ENCODE results near the gene CKMT2.

CKMT2 gene

DNA sequence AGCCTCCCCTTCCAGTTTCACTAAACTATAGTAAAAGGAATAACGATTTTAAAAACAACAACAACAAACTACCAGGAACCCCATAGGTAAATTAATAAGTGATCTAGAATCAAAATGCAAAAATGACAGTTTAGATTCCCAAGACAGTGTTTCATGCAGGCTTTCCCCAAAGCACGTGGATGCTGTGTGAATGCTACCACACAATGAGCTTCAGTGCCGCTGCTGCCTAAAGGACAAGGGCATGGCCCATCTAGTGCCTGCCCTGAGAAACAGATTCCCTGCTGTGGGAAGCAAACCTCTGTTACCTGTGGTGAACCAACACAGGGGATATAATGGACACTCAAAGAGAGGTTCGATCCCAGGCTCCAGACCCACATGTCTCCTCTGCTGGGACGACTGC is 23.7 kb upstream of the CKMT2 start:
- Histone ChIP-seq H3K27me3 (ENCODE audit: insufficient read depth, low read length, poor library complexity) (no peaks in the 10 kb centered on the region), H4K5ac (ENCODE audit: low read length) (no peak overlapping the region), H3K79me1 (ENCODE audit: low read length) (no peaks in the 10 kb centered on the region), H3K4me3 (ENCODE audit: low read length) (no peak overlapping the region), H3K4me1 (ENCODE audit: control insufficient read depth, low read depth, low read length) (no peaks in the 10 kb centered on the region), H3K79me2 (ENCODE audit: control insufficient read depth, insufficient read depth, low read length) (no peaks in the 10 kb centered on the region), H2BK15ac (replicated peaks; ENCODE audit: low read depth) (no peak overlapping the region), H3K56ac (ENCODE audit: low read length) (no peak overlapping the region), H2AK5ac (ENCODE audit: low read length) (no peak overlapping the region), H4K8ac (ENCODE audit: low read depth, low read length) (no peak overlapping the region), H3K23ac (ENCODE audit: low read length) (no peak overlapping the region), H3K27ac (ENCODE audit: low read depth, low read length) (no peak overlapping the region), H3K4me2 (ENCODE audit: low read length) (no peak overlapping the region), H2BK120ac (ENCODE audit: low read depth, low read length) (no peak overlapping the region), H3K36me3 (ENCODE audit: control insufficient read depth, insufficient read depth, low read length) (no peaks in the 10 kb centered on the region), H3K9ac (ENCODE audit: low read length) (no peak overlapping the region), H3K4ac (ENCODE audit: low read depth, low read length) (no peak overlapping the region), H2BK5ac (ENCODE audit: low read length) (no peak overlapping the region), H3K18ac (ENCODE audit: low read length) (no peak overlapping the region)
- DNase-seq = no peak
- WGBS (ENCODE audit: extremely low coverage, insufficient coverage, low lambda C conversion rate) = no CpG with 5 or more reads among the region's 5 CpGs

DNA sequence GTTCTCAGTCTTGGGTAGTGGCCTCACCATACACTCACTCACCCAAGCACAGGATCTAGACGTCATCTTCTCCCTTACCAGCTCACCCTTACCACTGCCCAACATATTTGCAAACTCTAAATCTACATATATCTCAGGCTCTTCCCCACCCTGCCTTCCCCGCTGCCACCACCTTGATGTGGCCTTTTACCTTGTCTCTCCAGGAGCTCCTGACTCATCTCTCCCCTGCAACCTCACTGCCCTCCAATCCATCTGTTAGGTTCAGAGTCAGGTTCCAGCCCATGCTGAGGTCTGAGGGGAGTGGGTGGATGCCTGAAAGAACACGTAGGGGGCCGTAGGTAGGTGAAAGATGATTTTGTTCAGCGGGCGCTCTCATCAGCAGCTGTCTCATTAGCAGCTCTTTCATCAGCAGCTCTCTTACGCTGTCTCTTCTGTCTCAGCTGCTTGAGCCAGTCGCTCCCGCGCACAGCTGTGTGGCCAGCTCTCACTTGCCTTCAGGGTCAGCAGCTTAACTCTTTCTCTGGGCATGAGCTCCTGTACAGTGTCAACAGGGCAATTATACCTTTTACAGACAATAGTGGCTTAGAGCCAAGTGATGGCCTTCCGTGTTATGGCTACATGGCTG is 23.1 kb upstream of the CKMT2 start:
- no peak overlapping the region for H3K4me3 ChIP-seq (ENCODE audit: low read length)
- no peaks in the 10 kb centered on the region for H3K79me2 ChIP-seq (ENCODE audit: control insufficient read depth, insufficient read depth, low read length)
- no peak for DNase-seq
- no peak overlapping the region for H3K4me2 ChIP-seq (ENCODE audit: low read length)
- no peak overlapping the region for H3K18ac ChIP-seq (ENCODE audit: low read length)
- no peaks in the 10 kb centered on the region for H3K4me1 ChIP-seq (ENCODE audit: control insufficient read depth, low read depth, low read length)
- H2BK5ac ChIP-seq (ENCODE audit: low read length) = no peak overlapping the region
- H2BK15ac ChIP-seq (replicated peaks; ENCODE audit: low read depth) = no peak overlapping the region
- no peak overlapping the region for H3K23ac ChIP-seq (ENCODE audit: low read length)
- H3K9ac ChIP-seq (ENCODE audit: low read length) = no peak overlapping the region
- H3K79me1 ChIP-seq (ENCODE audit: low read length) = no peaks in the 10 kb centered on the region
- no peak overlapping the region for H3K27ac ChIP-seq (ENCODE audit: low read depth, low read length)
- H3K56ac ChIP-seq (ENCODE audit: low read length) = no peak overlapping the region
- no peaks in the 10 kb centered on the region for H3K36me3 ChIP-seq (ENCODE audit: control insufficient read depth, insufficient read depth, low read length)
- H3K4ac ChIP-seq (ENCODE audit: low read depth, low read length) = no peak overlapping the region
- no peak overlapping the region for H2BK120ac ChIP-seq (ENCODE audit: low read depth, low read length)
- H4K8ac ChIP-seq (ENCODE audit: low read depth, low read length) = no peak overlapping the region
- H4K5ac ChIP-seq (ENCODE audit: low read length) = no peak overlapping the region
- no peaks in the 10 kb centered on the region for H3K27me3 ChIP-seq (ENCODE audit: insufficient read depth, low read length, poor library complexity)
- WGBS (ENCODE audit: extremely low coverage, insufficient coverage, low lambda C conversion rate) = no CpG with 5 or more reads among the region's 11 CpGs
- H2AK5ac ChIP-seq (ENCODE audit: low read length) = no peak overlapping the region

DNA sequence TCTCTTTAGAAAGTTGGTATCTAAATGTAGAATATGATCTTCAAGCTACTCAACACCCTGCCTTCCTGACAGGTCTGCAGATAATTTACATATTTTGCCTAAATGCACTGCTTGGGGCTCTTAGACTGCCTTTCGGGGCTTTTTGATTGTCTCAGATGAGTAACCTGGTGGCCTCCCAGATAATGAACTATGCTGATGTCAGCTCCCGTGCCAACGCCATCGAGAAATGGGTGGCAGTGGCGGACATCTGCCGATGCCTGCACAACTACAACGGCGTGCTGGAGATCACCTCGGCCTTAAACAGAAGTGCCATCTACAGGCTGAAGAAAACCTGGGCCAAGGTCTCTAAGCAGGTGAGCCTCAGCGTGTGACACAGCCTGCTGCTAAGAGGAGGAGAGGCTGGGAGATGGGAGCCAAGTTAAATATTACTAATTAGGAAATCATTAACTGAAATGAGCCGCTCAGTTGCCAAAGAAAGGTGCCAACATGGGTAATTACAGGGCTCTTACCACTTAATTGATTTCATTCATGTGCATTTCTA is 20.8 kb upstream of the CKMT2 start:
- Histone ChIP-seq H3K4me1 (ENCODE audit: control insufficient read depth, low read depth, low read length) (no peaks in the 10 kb centered on the region), H4K5ac (ENCODE audit: low read length) (no peak overlapping the region), H2AK5ac (ENCODE audit: low read length) (no peak overlapping the region), H2BK15ac (replicated peaks; ENCODE audit: low read depth) (no peak overlapping the region), H3K79me1 (ENCODE audit: low read length) (no peaks in the 10 kb centered on the region), H3K4me2 (ENCODE audit: low read length) (no peak overlapping the region), H3K4ac (ENCODE audit: low read depth, low read length) (no peak overlapping the region), H4K8ac (ENCODE audit: low read depth, low read length) (no peak overlapping the region), H3K27me3 (ENCODE audit: insufficient read depth, low read length, poor library complexity) (no peaks in the 10 kb centered on the region), H3K9ac (ENCODE audit: low read length) (no peak overlapping the region), H3K56ac (ENCODE audit: low read length) (no peak overlapping the region), H3K4me3 (ENCODE audit: low read length) (no peak overlapping the region), H2BK120ac (ENCODE audit: low read depth, low read length) (no peak overlapping the region), H3K18ac (ENCODE audit: low read length) (no peak overlapping the region), H3K23ac (ENCODE audit: low read length) (no peak overlapping the region), H3K79me2 (ENCODE audit: control insufficient read depth, insufficient read depth, low read length) (no peaks in the 10 kb centered on the region), H3K27ac (ENCODE audit: low read depth, low read length) (no peak overlapping the region), H3K36me3 (ENCODE audit: control insufficient read depth, insufficient read depth, low read length) (no peaks in the 10 kb centered on the region), H2BK5ac (ENCODE audit: low read length) (no peak overlapping the region)
- no peak for DNase-seq
- no CpG with 5 or more reads among the region's 11 CpGs for WGBS (ENCODE audit: extremely low coverage, insufficient coverage, low lambda C conversion rate)

DNA sequence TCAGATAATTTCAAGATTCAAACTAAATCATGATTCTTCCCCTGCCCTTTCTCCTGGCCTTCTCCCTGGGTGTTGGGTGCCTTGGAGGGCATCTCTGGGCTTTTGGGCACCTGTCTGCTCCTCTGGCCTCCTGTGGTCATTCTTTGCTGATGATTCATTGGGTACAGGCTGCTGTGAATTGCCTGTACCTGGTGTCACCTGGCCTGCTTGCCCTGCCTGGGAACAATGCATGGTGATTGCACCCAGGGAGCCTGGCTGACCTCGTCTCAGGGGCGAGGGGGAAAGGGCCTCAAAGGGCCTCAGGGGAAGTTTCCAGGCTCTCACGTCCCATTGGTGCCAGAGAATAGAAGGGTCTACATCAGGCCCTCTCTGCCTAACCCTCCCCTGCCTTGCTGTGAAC is 20.1 kb upstream of the CKMT2 start:
- H3K4me1 ChIP-seq (ENCODE audit: control insufficient read depth, low read depth, low read length) = no peaks in the 10 kb centered on the region
- H4K8ac ChIP-seq (ENCODE audit: low read depth, low read length) = no peak overlapping the region
- no peak overlapping the region for H2BK120ac ChIP-seq (ENCODE audit: low read depth, low read length)
- no peak overlapping the region for H2BK5ac ChIP-seq (ENCODE audit: low read length)
- H2BK15ac ChIP-seq (replicated peaks; ENCODE audit: low read depth) = no peak overlapping the region
- no peak overlapping the region for H3K9ac ChIP-seq (ENCODE audit: low read length)
- no peak overlapping the region for H2AK5ac ChIP-seq (ENCODE audit: low read length)
- no peak overlapping the region for H3K27ac ChIP-seq (ENCODE audit: low read depth, low read length)
- H3K18ac ChIP-seq (ENCODE audit: low read length) = no peak overlapping the region
- WGBS (ENCODE audit: extremely low coverage, insufficient coverage, low lambda C conversion rate) = no CpG with 5 or more reads among the region's 3 CpGs
- no peak overlapping the region for H3K23ac ChIP-seq (ENCODE audit: low read length)
- no peaks in the 10 kb centered on the region for H3K79me2 ChIP-seq (ENCODE audit: control insufficient read depth, insufficient read depth, low read length)
- H3K4ac ChIP-seq (ENCODE audit: low read depth, low read length) = no peak overlapping the region
- no peak overlapping the region for H3K4me2 ChIP-seq (ENCODE audit: low read length)
- no peak overlapping the region for H3K4me3 ChIP-seq (ENCODE audit: low read length)
- H3K27me3 ChIP-seq (ENCODE audit: insufficient read depth, low read length, poor library complexity) = no peaks in the 10 kb centered on the region
- no peak overlapping the region for H4K5ac ChIP-seq (ENCODE audit: low read length)
- H3K79me1 ChIP-seq (ENCODE audit: low read length) = no peaks in the 10 kb centered on the region
- DNase-seq = peak; percentile 41
- H3K56ac ChIP-seq (ENCODE audit: low read length) = no peak overlapping the region
- no peaks in the 10 kb centered on the region for H3K36me3 ChIP-seq (ENCODE audit: control insufficient read depth, insufficient read depth, low read length)

DNA sequence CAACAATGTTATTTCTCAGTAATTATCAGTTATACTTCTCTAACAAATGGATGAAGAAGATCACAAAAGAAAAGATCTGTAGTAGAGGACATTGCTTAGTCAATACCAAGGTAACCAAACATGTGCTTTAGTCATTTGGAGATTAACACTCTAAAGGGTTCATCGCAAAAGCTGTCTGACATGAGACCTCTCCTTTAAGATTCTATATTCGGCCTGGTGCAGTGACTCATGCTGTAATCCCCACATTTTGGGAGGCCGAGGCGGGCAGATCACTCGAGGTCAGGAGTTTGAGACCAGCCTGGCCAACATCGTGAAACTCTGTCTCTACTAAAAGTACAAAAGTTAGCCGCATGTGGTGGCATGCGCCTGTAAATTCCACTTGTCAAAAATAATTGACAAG is 18.3 kb upstream of the CKMT2 start:
- H3K36me3 ChIP-seq (ENCODE audit: control insufficient read depth, insufficient read depth, low read length) = no peaks in the 10 kb centered on the region
- no peak overlapping the region for H4K5ac ChIP-seq (ENCODE audit: low read length)
- H2BK5ac ChIP-seq (ENCODE audit: low read length) = no peak overlapping the region
- no peak overlapping the region for H3K4ac ChIP-seq (ENCODE audit: low read depth, low read length)
- H3K18ac ChIP-seq (ENCODE audit: low read length) = no peak overlapping the region
- H3K4me1 ChIP-seq (ENCODE audit: control insufficient read depth, low read depth, low read length) = no peaks in the 10 kb centered on the region
- no peak for DNase-seq
- H3K27me3 ChIP-seq (ENCODE audit: insufficient read depth, low read length, poor library complexity) = no peaks in the 10 kb centered on the region
- no peak overlapping the region for H3K56ac ChIP-seq (ENCODE audit: low read length)
- no peak overlapping the region for H3K27ac ChIP-seq (ENCODE audit: low read depth, low read length)
- no peaks in the 10 kb centered on the region for H3K79me1 ChIP-seq (ENCODE audit: low read length)
- H3K9ac ChIP-seq (ENCODE audit: low read length) = no peak overlapping the region
- no CpG with 5 or more reads among the region's 8 CpGs for WGBS (ENCODE audit: extremely low coverage, insufficient coverage, low lambda C conversion rate)
- H3K4me3 ChIP-seq (ENCODE audit: low read length) = no peak overlapping the region
- no peaks in the 10 kb centered on the region for H3K79me2 ChIP-seq (ENCODE audit: control insufficient read depth, insufficient read depth, low read length)
- no peak overlapping the region for H2BK120ac ChIP-seq (ENCODE audit: low read depth, low read length)
- no peak overlapping the region for H3K4me2 ChIP-seq (ENCODE audit: low read length)
- no peak overlapping the region for H2BK15ac ChIP-seq (replicated peaks; ENCODE audit: low read depth)
- H2AK5ac ChIP-seq (ENCODE audit: low read length) = no peak overlapping the region
- no peak overlapping the region for H3K23ac ChIP-seq (ENCODE audit: low read length)
- no peak overlapping the region for H4K8ac ChIP-seq (ENCODE audit: low read depth, low read length)

DNA sequence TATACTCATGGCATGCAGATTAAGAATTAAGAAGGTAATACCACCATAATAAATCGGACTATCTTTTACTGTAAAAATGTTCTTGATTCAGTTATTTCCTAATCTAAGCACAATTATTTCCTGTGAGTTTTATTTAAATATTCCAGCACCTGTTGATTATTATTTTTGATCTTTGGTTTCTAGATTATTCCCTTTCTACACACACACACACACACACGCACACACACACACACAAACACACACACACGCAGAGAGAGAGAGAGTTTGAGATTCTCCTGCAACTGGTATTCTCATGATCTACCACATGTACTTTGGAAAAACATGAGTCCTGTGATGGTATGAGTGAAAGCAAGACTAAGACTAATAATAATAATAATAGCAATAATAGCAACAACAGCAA is 17.0 kb upstream of the CKMT2 start:
- Histone ChIP-seq H3K27ac (ENCODE audit: low read depth, low read length) (no peak overlapping the region), H3K23ac (ENCODE audit: low read length) (no peak overlapping the region), H2BK15ac (replicated peaks; ENCODE audit: low read depth) (no peak overlapping the region), H3K4me2 (ENCODE audit: low read length) (no peak overlapping the region), H3K79me2 (ENCODE audit: control insufficient read depth, insufficient read depth, low read length) (no peaks in the 10 kb centered on the region), H3K56ac (ENCODE audit: low read length) (no peak overlapping the region), H3K4me1 (ENCODE audit: control insufficient read depth, low read depth, low read length) (no peaks in the 10 kb centered on the region), H2BK120ac (ENCODE audit: low read depth, low read length) (no peak overlapping the region), H3K4me3 (ENCODE audit: low read length) (no peak overlapping the region), H2BK5ac (ENCODE audit: low read length) (no peak overlapping the region), H3K18ac (ENCODE audit: low read length) (no peak overlapping the region), H2AK5ac (ENCODE audit: low read length) (no peak overlapping the region), H4K8ac (ENCODE audit: low read depth, low read length) (no peak overlapping the region), H3K9ac (ENCODE audit: low read length) (no peak overlapping the region), H3K4ac (ENCODE audit: low read depth, low read length) (no peak overlapping the region), H4K5ac (ENCODE audit: low read length) (no peak overlapping the region), H3K79me1 (ENCODE audit: low read length) (no peaks in the 10 kb centered on the region), H3K27me3 (ENCODE audit: insufficient read depth, low read length, poor library complexity) (no peaks in the 10 kb centered on the region), H3K36me3 (ENCODE audit: control insufficient read depth, insufficient read depth, low read length) (no peaks in the 10 kb centered on the region)
- WGBS (ENCODE audit: extremely low coverage, insufficient coverage, low lambda C conversion rate) = no CpG with 5 or more reads among the region's 3 CpGs
- no peak for DNase-seq
